GM18502 (cell line): ENCODE measurements around the gene ARSB.
"Not testable (repeated sequence)": the region's sequence is repeated elsewhere in the genome, so short reads cannot be mapped to it uniquely, and the experiment has no call there.

Source experiments
- ATAC-seq: cut with Tn5 transposase; IDR thresholded peaks from one replicate; pipeline ENCODE4 v1.9.1; 2021; ENCODE audit warnings: mild to moderate bottlenecking; ENCODE audit not compliant: unreplicated experiment, poor library complexity

The ARSB gene

DNA sequence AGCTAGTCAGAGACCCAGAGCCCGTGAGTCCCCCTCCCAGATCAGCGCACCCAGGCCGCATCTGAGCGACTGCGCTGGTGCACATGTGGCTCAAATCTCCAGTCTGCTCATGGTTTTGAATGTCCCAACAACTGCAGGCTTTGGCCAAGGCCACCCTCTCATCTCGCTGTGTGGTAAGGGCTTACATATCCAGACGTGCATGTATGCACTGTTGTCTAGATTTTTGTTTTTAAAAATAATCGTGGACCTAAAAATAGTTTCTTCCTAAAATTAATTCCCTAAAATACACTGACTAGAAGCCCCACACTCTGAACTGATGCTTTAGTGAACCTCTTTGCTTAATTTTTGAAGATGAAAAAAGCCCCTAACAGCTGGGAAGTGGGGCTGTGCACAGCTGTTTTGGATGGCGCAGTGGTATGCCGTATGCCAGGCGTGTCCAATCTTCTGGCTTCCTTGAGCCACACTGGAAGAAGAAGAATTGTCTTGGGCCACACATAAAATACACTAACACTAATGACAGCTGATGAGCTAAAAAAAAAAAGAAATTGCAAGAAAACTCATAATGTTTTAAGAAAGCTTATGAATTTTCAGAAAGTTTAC, 193.5 kb downstream of the ARSB start:
- no peak for ATAC-seq

DNA sequence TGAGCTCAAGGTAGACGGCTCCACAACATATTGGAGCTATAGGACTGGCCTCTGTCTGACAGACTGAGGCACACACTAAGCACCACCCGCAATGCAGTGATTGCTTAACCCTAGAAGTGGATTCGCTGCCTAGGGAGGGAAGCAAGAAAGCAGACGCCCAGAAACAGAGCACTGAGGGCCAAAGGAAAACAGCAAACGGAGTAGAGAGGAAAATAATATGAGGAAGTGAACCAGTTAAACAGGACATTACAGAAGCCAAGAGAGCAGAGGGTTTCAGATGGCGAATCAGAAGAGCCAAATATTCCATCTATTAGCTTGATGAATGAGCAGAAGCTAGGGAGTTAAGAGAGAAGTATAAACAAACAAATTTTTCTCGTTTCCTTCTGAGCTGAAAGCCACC, 197.3 kb downstream of the ARSB start:
- no peak for ATAC-seq

DNA sequence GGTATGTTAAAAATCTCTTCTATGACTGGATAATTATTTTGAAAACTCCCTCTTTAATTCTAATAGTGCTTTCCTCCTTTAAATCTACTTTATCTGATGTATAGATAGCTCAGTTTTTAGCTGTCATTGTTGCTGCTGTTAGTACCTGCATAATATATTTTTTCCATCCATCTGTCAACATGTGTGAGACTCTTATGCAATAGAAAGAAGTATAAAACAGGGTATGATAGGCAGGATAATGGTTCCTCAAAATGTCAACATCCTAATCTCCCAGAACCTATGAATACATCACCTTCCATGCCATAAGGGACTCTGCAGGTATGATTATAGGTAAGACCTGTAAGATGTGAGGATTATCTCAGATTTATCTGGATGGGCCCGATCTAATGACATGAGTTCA, 199.7 kb downstream of the ARSB start:
- no peak for ATAC-seq

DNA sequence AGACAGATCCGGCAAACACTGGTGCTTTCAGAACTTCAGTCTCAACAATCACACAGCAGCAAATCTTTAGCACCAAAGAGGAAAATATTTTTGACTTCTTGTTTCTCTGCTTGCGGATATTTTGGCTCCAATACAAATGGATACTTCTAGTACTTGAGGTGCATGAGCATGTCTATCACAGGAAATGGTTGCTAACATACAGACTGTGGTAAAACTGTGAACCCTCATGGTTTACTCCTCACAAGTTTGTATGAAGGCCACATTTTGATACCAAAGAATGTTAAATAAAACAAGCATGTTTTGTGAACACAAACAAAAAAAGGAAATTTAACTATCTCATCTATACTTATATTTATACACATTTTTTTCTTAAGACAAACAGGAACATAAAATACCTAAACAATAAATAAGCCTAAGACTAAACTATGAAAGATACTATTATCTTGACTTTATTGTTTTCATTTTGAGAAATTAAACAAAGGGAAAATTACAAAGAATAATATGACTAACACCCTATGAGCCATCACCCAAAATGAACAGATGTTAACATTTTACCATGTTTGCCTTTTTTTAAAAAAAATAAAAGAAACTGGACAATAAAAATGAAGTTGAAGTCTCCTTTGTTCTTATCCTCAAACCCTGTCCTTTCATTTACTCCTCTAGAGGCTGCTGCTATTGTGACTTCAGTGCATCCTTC, 201.5 kb downstream of the ARSB start:
- no peak for ATAC-seq

DNA sequence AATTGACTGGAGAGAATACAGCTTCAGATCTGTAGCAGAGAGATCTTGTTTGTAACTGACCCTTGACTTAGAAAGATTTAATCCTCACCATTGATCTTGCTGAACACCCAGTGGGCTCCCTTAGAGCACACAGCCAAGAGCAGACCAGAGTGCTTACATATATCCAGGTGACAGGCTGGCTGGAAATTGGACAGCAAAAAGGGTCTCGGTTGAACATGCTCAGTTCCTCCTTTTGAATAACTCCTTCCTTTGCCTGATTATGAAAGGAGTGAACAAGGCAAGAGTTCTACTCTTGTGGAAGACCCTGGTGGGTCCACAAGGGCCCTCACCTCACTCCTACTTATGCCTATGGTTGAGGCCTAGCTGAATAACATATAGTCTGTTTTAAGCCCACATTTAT, 202.4 kb downstream of the ARSB start:
- ATAC-seq = no peak

DNA sequence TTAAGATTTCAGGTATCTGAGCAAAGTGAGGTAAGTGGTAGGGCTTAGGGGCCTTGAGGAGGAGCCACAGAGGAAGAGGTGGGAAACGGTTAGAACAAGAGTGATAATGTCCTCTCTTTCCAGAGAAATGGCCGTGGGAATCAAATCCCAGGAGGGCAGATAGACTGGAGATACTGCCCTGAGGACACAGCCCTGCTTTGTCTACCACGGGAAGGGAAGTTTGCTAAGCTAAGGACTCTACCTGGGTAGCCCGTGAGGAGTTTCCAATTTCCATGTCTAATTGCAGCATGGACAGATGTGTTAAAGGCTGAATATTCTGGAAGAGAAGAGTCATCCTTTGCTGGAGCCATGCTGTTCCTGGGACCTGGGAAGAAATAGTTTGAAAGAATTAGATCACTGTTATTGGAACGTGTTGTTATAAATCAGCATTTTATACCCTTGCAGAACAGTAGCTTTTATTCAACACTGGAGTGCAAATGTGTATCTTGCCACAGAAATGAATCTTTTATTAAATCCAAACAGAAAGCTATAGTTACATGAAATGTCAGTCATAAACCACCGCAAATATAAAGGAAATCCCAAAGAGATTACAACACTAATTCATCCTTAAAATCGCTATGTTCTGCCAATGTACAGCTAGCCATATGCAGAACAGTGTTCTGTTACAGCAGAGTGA, 203.4 kb downstream of the ARSB start:
- no peak for ATAC-seq

DNA sequence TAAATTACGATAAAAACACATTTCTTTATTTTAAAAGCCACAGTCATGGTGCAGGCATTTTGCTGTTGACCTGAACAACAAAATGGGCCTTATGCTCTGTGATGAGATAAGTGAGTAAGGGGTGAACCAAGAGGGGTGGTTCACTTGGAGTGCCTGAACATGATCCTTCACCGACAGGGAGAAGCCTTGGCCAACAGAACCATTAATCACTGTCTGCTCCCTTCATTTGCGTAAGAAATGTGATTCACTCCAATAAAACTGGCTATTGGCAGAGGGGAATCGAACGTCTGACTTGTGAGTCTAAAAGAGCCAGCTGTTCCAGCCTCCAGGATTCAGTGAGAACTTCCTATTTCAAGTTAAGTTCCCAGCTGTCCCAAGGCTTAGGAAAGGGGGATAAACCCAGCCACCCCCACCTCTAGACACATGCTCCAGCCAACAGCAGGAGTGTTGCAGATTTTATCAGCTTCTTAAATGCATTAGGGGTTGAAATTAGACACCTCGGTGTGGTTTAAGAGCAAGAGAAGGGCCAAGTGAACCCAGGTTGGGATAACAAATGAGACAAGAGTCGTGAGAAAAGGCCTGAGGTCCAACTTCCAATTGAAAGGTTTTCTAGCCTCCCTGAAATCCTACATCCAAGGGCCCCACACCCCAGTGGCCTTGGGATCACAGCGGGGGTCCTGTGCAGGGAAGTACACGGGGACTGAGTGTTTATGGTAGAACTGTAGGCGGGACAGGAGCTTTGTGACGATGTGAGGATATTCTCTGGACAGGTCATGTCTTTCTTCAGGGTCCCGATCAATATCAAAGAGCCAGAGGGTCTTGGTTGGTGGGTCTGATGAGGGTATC, 205.1 kb downstream of the ARSB start:
- no peak for ATAC-seq

DNA sequence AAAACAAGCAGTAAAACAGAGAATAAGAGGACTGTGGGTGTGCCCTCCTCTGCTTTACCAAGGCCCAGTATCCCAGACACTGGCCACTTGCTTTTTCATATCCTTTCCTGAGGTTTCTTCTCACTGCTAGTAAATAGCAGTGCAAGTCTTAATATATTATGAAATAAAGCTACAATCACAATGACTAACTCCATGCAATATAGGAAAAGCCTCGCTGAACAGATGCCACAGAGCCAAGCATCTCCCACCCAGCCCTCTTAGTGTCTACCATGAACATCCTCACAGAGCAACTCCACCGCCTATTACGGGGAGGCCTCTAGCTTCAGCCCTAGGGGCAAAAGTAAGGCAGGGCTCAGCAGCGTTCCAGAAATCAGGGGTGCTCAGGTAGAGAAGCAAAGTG, 205.8 kb downstream of the ARSB start:
- no peak for ATAC-seq

DNA sequence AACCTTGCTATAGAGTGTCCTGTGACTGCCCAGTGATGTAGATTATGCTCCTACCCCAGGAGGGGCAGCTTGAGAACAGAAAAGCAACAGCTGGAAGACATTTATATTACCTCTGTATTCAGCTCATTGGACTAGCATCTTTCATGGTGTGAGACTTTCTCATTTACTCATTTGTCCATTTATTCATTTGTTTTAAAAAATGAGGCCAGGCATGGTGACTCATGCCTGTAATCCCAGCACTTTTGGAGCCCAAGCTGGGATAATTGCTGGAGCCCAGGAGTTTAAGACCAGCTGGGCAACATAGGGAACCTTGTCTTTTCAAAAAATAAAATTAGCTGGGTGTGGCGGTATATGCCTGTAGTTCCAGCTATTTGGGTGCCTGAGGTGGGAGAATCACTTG, 206.6 kb downstream of the ARSB start:
- no peak for ATAC-seq

DNA sequence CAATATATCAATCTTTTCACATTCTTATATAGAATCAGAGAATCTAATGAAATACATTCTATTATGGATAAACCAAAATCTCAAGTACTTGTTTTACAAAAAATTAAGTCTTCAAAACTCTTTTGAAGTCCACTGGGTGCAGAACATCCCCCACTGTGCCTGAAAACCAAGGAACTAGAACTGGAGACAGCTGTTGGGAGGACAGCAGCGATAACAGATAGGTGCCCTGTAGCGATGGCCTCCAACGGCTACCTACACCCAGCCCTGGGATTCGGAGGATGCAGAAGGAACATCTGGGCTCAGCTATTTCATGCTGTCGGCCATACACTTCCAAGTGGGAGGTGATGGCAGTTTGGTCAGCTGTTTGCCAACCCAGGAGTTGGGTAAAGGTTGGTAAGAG, 207.2 kb downstream of the ARSB start:
- ATAC-seq = no peak

DNA sequence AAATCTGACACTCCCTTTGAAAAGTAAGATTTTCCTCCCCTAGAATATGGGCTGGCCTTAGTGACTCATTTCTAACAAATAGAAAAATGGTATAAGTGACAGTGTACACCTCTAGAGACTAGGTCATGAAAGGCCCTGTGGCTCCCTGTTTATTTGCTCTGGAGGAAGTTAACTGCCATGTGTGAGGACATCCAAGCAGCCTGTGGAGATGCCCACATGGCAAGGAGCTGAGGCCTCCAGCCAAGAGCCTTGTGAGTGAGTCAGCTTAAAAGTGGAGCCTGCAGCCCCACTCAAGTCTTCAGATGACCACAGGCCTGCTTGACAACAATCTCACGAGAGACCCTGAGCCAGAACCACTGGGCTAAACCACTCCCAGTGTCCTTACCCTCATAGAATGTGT, 208.5 kb downstream of the ARSB start:
- ATAC-seq = no peak

DNA sequence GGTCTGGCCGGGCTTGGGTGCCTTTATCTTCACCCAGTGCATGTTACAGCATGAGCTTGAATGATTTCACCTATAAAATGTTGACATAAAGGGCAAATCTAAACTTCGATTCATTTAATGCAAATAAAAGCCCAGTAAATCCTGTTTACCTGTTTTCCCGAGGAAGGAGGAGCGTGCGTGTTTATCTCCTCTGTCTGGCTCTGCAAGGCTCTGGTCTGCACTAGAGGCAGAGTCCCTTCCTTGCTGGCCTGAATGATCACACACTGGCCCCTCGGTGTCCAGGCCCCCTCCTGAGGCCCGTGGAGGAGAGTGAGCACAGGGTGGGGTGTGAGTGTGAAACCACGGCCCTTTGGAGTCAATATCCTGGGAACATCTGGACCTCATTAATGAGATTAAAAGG, 211.5 kb downstream of the ARSB start:
- ATAC-seq = no peak

DNA sequence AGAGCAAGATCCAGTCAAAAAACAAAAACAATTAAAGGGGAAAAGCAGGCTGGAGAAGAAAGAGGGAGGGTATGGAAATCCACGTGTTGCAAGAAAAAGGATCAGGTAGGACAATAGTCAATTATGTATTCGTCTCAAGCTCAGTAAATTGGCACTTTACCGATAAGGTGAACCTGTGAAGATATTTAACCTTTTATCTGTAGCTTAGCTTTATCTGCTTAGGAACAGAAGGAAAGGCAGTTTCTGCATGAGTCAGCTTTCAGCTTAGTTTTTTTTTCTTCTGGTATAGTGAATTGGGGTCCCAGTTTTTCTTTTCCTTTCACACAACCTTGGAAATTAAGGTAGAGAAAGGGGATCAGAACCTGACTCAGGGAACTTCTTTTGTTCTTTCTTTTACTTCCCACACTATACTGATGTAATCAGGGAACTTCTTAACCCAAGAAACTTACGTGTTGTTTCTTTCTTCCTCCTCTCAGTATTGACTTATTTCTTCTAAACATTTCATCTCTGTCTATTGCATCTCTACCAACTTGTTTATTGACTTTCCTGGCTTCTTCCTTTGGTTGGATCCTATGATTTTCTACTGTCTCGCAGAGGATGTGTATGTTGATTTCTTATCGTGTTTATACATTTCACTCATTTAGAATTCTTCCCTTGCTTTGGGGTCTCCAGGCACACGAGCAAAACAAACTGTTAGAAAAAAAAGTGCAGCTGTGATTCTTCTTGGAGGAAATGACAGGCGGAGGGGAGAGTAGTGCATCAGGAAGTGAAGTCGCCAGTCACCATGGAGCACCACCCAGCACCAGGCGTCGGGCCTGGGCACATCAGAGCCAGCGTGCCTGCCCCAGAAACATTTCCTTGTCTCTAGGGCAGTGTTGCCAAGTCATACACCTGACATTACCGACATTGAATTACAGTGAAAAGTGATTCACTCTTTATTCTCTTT, 213.6 kb downstream of the ARSB start:
- no peak for ATAC-seq

DNA sequence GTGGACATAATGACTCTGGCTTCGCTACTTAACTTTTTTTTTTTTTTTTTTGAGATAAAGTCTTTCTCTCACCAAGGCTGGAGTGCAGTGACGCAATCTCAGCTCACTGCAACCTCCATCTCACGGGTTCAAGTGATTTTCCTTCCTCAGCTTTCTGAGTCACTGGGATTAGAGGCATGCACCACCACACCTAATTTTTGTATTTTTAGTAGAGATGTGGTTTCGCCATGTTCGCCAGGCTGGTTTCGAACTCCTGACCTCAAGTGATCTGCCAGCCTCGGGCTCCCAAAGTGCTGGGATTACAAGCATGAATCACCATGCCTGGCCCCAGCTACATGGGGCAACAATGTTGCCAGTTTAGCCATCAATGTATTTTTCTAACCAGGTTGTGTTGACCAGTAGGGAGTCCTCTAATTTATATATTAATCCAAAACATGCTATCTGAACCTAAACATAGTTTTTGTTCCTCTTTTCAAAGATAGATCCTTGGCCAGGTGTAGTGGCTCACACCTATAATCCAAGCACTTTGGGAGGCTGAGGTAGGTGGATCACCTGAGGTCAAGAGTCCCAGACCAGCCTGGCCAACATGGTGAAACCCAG, 216.2 kb downstream of the ARSB start:
- ATAC-seq = no peak

DNA sequence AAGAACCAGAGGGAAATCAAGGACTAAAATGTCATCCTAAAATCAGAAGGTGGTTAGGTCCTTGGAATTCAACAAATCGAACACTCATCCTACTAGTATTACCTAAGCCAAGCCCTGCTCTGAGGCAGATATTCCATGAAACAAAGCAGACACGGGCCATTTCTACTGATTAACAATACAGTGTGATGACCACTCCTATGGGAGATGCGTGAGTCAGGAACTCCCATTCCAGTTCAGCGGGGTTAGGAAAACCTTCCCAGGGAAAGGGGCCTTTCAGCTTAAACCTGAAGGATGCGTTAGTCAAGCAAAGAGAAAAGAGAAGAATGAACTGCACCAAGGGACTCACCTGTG, 218.7 kb downstream of the ARSB start:
- no peak for ATAC-seq

DNA sequence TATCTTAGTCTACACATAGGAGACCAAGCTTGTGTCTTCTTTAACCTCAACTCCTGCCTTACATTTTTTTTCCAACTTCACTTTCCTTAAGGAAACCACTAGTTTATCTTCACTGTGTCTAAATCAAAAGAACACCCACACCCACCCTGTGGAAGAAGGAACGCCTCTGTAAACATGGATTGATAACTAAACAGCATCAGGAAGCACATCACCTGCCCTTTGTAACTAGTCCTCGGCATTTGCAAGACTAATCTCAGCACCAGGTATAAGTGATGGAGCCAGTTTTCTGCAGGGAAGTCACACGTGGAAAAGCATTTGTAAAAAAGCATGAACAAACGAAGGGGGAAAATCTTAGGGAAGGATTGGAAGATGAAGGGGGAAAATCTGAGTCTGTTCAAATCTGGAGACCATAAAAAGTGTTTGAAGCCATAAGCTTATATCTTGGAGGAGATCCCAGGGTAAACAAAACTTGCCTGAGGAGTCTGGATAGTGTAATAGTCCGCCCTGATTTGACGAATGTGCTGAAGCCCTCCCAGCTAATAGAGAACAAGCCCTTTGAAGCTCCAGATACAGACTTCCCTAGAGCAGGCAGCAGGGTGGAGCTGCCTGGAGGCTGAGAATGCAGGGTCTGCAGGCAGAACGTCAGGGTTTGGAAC, 219.2 kb downstream of the ARSB start:
- no peak for ATAC-seq

DNA sequence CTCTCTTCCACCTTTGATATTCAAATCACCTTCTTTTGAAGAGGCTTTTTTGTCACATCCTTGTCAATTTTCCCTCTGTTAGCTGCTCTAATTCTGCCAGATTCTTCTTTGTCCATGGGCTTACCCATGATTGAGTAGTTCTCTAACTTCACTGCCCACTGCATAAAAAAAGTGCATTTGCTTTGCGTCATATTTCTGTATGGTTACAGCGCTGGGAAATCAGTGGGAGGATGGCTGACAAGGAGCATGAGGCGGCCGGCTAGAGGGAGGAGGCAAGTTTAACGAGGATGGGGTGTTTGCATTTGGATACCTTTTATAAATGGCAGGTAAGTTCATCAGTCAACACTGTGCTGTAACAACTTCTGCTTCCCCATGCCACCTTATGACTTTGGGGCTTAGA, 220.0 kb downstream of the ARSB start:
- ATAC-seq = no peak

DNA sequence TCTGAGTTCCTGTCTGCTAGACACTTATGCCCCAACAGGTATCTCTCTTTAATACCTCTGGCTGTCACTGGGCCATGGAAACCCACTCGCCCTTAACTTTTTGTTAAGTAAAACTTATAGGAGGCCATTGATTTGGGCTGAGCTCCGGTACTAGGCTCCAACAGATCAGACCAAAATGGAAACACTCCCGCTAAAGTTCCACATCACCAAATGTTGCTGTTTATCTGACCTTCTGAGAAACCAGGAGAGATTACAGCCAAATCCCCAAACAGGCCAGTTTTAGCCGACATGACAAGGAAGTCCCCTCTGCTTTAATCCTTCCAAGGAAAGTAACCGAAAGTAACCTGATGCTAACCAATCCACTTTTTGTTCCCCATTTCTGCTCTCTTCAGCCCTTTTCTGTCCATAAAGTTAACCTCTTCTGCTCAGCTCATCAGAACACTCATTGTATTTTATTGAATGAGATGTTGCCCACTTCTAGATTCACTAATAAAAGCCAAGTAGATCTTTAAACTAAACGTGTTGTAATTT, 221.4 kb downstream of the ARSB start:
- no peak for ATAC-seq

DNA sequence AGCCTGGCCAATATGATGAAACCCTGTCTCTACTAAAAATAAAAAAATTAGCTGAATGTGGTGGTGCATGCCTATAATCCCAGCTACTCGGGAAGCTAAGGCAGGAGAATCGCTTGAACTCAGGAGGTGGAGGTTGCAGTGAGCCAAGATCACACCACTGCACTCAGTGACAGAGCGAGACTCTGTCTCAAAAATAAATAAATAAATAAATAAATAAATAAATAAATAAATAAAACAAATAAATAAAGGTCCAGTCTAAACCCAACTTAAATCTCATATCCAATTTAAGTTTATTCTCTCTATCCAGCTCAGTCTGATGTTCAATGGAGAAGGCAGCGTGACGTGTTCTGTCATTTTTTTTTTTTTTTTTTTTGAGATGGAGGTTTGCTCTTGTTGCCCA, 222.4 kb downstream of the ARSB start:
- ATAC-seq = not testable (repeated sequence)
